CD14-positive monocyte (primary cell): Measurements from ENCODE around the gene ELL3. TPM values are rescaled to one million over a fixed set of nuclear protein-coding genes. Genes with fewer than 3 reads are reported as not detected.

Experiments used
- DNase-seq, 3 donors: peaks; one replicate each; pipeline ENCODE4 v3.0.0-alpha.2; 2011 to 2022
- H2AFZ ChIP-seq: 2 replicates; pipeline ENCODE4 v1.6.0; 2012; ENCODE audit warnings: mild to moderate bottlenecking, low read depth, low read length, inconsistent platforms; ENCODE audit not compliant: insufficient read depth, poor library complexity, severe bottlenecking
- H3K27ac ChIP-seq, 2 donors: 1 replicate in 1 of 2; 2 replicates in 1 of 2; pipeline ENCODE4 v1.5.1; 2012 to 2013; ENCODE audit warnings: low read length in 2 of 2, control low read depth in 1 of 2, inconsistent platforms in 1 of 2, low read depth in 1 of 2, mild to moderate bottlenecking in 1 of 2
- H3K27me3 ChIP-seq, 2 donors: one replicate each; pipeline versions ENCODE4 v1.6.0 to v1.6.1; 2011 to 2013; ENCODE audit warnings: low read length in 2 of 2; ENCODE audit not compliant: control insufficient read depth in 2 of 2, insufficient read depth in 2 of 2
- H3K36me3 ChIP-seq, 2 donors: replicated peaks in 1 of 2; 1 replicate in 1 of 2; 2 replicates in 1 of 2; pipeline versions ENCODE4 v1.5.1 to v1.6.1; 2012 to 2013; ENCODE audit warnings: low read length in 2 of 2, control low read depth in 1 of 2, inconsistent platforms in 1 of 2, mild to moderate bottlenecking in 1 of 2; ENCODE audit not compliant: insufficient read depth in 2 of 2, control insufficient read depth in 1 of 2
- H3K4me1 ChIP-seq, 2 donors: 1 replicate in 1 of 2; 2 replicates in 1 of 2; pipeline versions ENCODE4 v1.5.1 to v1.6.1; 2012 to 2013; ENCODE audit warnings: low read length in 2 of 2, control low read depth in 1 of 2, inconsistent platforms in 1 of 2, mild to moderate bottlenecking in 1 of 2, moderate library complexity in 1 of 2; ENCODE audit not compliant: insufficient read depth in 2 of 2, control insufficient read depth in 1 of 2
- H3K4me2 ChIP-seq: replicated peaks from 2 replicates; pipeline ENCODE3; 2012; ENCODE audit warnings: low read length, moderate library complexity, mild to moderate bottlenecking; ENCODE audit not compliant: poor library complexity, severe bottlenecking; ENCODE audit errors: extremely low read depth
- H3K4me3 ChIP-seq, 3 experiments: fragments of 200-600 bp in 1 of 3; sonication (generic) in 1 of 3; replicated peaks in 1 of 3; 1 replicate in 2 of 3; 2 replicates in 1 of 3; pipeline ENCODE4 v1.5.1; 2011 to 2013; ENCODE audit warnings: low read length in 3 of 3, mild to moderate bottlenecking in 3 of 3, control low read depth in 2 of 3, low read depth in 2 of 3, inconsistent platforms in 1 of 3, moderate library complexity in 1 of 3
- H3K79me2 ChIP-seq: 2 replicates; pipeline ENCODE4 v1.6.0; 2012; ENCODE audit warnings: mild to moderate bottlenecking, control low read depth, inconsistent platforms, low read length, moderate library complexity; ENCODE audit not compliant: insufficient read depth
- H3K9ac ChIP-seq: 2 replicates; pipeline ENCODE4 v1.6.0; 2017; ENCODE audit warnings: low read length, mild to moderate bottlenecking; ENCODE audit not compliant: insufficient read depth, poor library complexity, severe bottlenecking
- H3K9me3 ChIP-seq, 2 donors: replicated peaks in 1 of 2; 1 replicate in 1 of 2; 2 replicates in 1 of 2; pipeline versions ENCODE4 v1.5.1 to v1.6.1; 2012 to 2013; ENCODE audit warnings: low read length in 2 of 2, control low read depth in 1 of 2; ENCODE audit not compliant: control insufficient read depth in 1 of 2, insufficient read depth in 1 of 2
- H4K20me1 ChIP-seq: 2 replicates; pipeline ENCODE4 v1.6.0; 2012; ENCODE audit warnings: mild to moderate bottlenecking, low read length, control low read depth, moderate library complexity; ENCODE audit not compliant: insufficient read depth
- H3K27ac Mint-ChIP-seq, 7 donors: one replicate each; pipeline ENCODE4 v1.8.0; 2020; ENCODE audit warnings: mild to moderate bottlenecking in 7 of 7, mixed read lengths in 7 of 7, moderate library complexity in 6 of 7, inconsistent platforms in 2 of 7
- H3K27me3 Mint-ChIP-seq, 3 donors: one replicate each; pipeline ENCODE4 v1.8.0; 2021 to 2022; ENCODE audit warnings: low read depth in 3 of 3, mild to moderate bottlenecking in 3 of 3, mixed read lengths in 3 of 3, moderate library complexity in 3 of 3, inconsistent platforms in 1 of 3
- H3K36me3 Mint-ChIP-seq, 2 donors: one replicate each; pipeline ENCODE4 v1.8.0; 2020; ENCODE audit warnings: mixed read lengths in 2 of 2, inconsistent platforms in 1 of 2, mild to moderate bottlenecking in 1 of 2
- H3K4me1 Mint-ChIP-seq: one replicate; pipeline ENCODE4 v1.8.0; 2020; ENCODE audit warnings: mild to moderate bottlenecking, mixed read lengths
- H3K4me3 Mint-ChIP-seq, 2 donors: one replicate each; pipeline ENCODE4 v1.8.0; 2020; ENCODE audit warnings: mild to moderate bottlenecking in 2 of 2, mixed read lengths in 2 of 2, moderate library complexity in 1 of 2
- H3K9me3 Mint-ChIP-seq, 7 donors: one replicate each; pipeline ENCODE4 v1.8.0; 2020 to 2022; ENCODE audit warnings: mixed read lengths in 7 of 7, mild to moderate bottlenecking in 6 of 7, moderate library complexity in 6 of 7, inconsistent platforms in 2 of 7
- CTCF ChIP-seq: fragments of 200-600 bp; IDR thresholded peaks from one replicate; pipeline ENCODE4 v1.8.0; 2022; ENCODE audit warnings: antibody characterized with exemption, mild to moderate bottlenecking
- WGBS: methylation state at CpG from one replicate; pipeline ENCODE4 v1.1.5; 2013; ENCODE audit warnings: missing lambda C conversion rate; ENCODE audit not compliant: insufficient coverage; 5-methylcytosine and 5-hydroxymethylcytosine counted together
- intact Hi-C, 2 donors: fragments of 100-400 bp; cut with micrococcal nuclease; formaldehyde crosslinking; loops; one replicate each; pipeline versions ENCODE4 v1.15.0 to v1.15.1; 2023
- polyA plus RNA-seq, 3 donors: library from polyadenylated mRNA; depleted of rRNA in 1 of 3; unstranded in 2 of 3; stranded (reverse) in 1 of 3; fragments of 300-500 nt in 2 of 3; fragments of >200 nt in 1 of 3; fragmentation: Illumina TruSeq in 2 of 3; gene quantifications; 1 replicate in 2 of 3; 2 replicates in 1 of 3; pipeline ENCODE4 v1.2.3, GENCODE V29; 2012 to 2021

The ELL3 gene
- polyA plus RNA-seq, 3 donors: 0.29 to 1.2 (median 0.60) TPM

GRCh38 chr15:43789409-43789808, 12.6 kb upstream of the ELL3 start:
- Histone ChIP-seq H2AFZ (no peak overlapping the region), H3K9me3 (no peaks in the 10 kb centered on the region), H3K36me3 (peaks cover 9 to 10% of the 10 kb centered on the region in 2 donors), H3K9ac (no peak overlapping the region), H3K4me3 (no peak overlapping the region), H4K20me1 (peaks cover 17% of the 10 kb centered on the region), H3K27me3 (no peaks in the 10 kb centered on the region), H3K4me2 (no peak overlapping the region), H3K27ac (no peak overlapping the region), H3K4me1 (peaks cover 18 to 24% of the 10 kb centered on the region in 2 donors), H3K79me2 (peaks cover 23% of the 10 kb centered on the region)
- intact Hi-C loops: no loop called here
- no CpG with 5 or more reads among the region's 3 CpGs for WGBS
- Mint-ChIP-seq H3K27ac (no peak overlapping the region), H3K27me3 (peaks cover 0 to 1% (median 0%) of the 10 kb centered on the region in 3 donors), H3K4me3 (no peak overlapping the region), H3K36me3 (peaks cover 11 to 13% of the 10 kb centered on the region in 2 donors), H3K4me1 (peaks cover 20% of the 10 kb centered on the region), H3K9me3 (peaks cover 0 to 4% (median 0%) of the 10 kb centered on the region in 7 donors)
- TF ChIP-seq CTCF: no peak
- no peak for DNase-seq

- no peak overlapping the region for H3K4me3 Mint-ChIP-seq
- H3K4me2 ChIP-seq: no peak overlapping the region
These were observed 2.2 kb upstream of the ELL3 start for GRCh38 chr15:43779016-43779415.

More at GRCh38 chr15:43779016-43779415, 2.2 kb upstream of the ELL3 start:
- H4K20me1 ChIP-seq: no peaks in the 10 kb centered on the region
- no peak overlapping the region for H2AFZ ChIP-seq
- no peak for TF ChIP-seq CTCF
- Mint-ChIP-seq H3K27ac (no peak overlapping the region), H3K27me3 (peaks cover 0 to 3% (median 2%) of the 10 kb centered on the region in 3 donors), H3K4me1 (peaks cover 21% of the 10 kb centered on the region), H3K9me3 (peaks cover 0 to 3% (median 0%) of the 10 kb centered on the region in 7 donors), H3K36me3 (no peaks in the 10 kb centered on the region)
- peaks cover 0 to 2% of the 10 kb centered on the region in 2 donors for H3K36me3 ChIP-seq
- no peaks in the 10 kb centered on the region for H3K27me3 ChIP-seq
- peaks cover 14 to 19% of the 10 kb centered on the region in 2 donors for H3K4me1 ChIP-seq
- H3K79me2 ChIP-seq: no peaks in the 10 kb centered on the region
- H3K9me3 ChIP-seq: no peaks in the 10 kb centered on the region
- H3K9ac ChIP-seq: no peak overlapping the region
- WGBS: 94% methylated on average over 1 of the region's 1 CpG
- no peak for DNase-seq
- no peak overlapping the region for H3K4me3 ChIP-seq
- H3K27ac ChIP-seq: no peak overlapping the region
- intact Hi-C loops: no loop called here
